ENCODE measurements around the gene MAPK1IP1L. TPM values are rescaled to one million over a fixed set of nuclear protein-coding genes. Genes with fewer than 3 reads are reported as not detected.

MAPK1IP1L gene
- total RNA-seq, 2 donors from 2014 or later: 57.0 to 113 TPM

- Histone ChIP-seq H3K4me1 (ENCODE audit: control insufficient read depth in 1 of 2, low read depth in 2 of 2) (peaks cover 31 to 42% of the 10 kb centered on the region in 2 donors), H3K27me3 (replicated peaks; ENCODE audit: insufficient read depth) (no peaks in the 10 kb centered on the region), H3K27ac (peak overlapping the region in 1 of 2 donors; percentile 3), H3K4me3 (no peak overlapping the region), H3K9me3 (no peaks in the 10 kb centered on the region), H3K36me3 (no peaks in the 10 kb centered on the region)
- no peak for ATAC-seq (ENCODE audit: insufficient number of reproducible peaks, low FRiP score, low read depth)
- TF ChIP-seq CTCF (IDR thresholded peaks at IDR 0.05): no peak
- DNase-seq (ENCODE audit: low spot score): no peak
Observed at GRCh38 chr14:55097881-55098560, 46.6 kb downstream of the MAPK1IP1L start.

DNA sequence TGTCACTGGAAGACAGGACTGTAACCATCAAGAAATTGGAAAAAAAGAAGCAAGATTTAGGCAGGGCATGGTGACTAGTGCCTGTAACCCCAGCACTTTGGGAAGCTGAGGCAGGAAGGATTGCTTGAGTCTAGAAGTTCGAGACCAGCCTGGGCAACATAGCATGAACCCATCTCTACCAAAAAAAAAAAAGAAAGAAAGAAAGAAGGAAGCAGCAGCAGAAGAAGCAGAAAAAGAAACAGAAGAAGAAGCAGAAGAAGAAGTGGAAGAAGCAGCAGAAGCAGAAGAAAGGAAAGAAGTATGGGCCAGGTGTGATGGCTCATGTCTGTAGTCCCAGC lies 47.1 kb downstream of the MAPK1IP1L start:
- no peak for TF ChIP-seq CTCF (IDR thresholded peaks at IDR 0.05)
- Histone ChIP-seq H3K27me3 (replicated peaks; ENCODE audit: insufficient read depth) (no peaks in the 10 kb centered on the region), H3K36me3 (no peaks in the 10 kb centered on the region), H3K4me3 (no peak overlapping the region), H3K9me3 (no peaks in the 10 kb centered on the region), H3K27ac (peak overlapping the region in 1 of 2 donors; percentile 3), H3K4me1 (ENCODE audit: control insufficient read depth in 1 of 2, low read depth in 2 of 2) (peaks cover 36 to 47% of the 10 kb centered on the region in 2 donors)
- DNase-seq (ENCODE audit: low spot score) (no peak), ATAC-seq (ENCODE audit: insufficient number of reproducible peaks, low FRiP score, low read depth) (no peak)

- no peaks in the 10 kb centered on the region for H3K27me3 ChIP-seq (replicated peaks; ENCODE audit: insufficient read depth)
- H3K9me3 ChIP-seq: no peaks in the 10 kb centered on the region
- H3K4me3 ChIP-seq: no peak overlapping the region
- ATAC-seq (ENCODE audit: insufficient number of reproducible peaks, low FRiP score, low read depth): no peak
- H3K4me1 ChIP-seq (ENCODE audit: control insufficient read depth in 1 of 2, low read depth in 2 of 2): peaks cover 37 to 56% of the 10 kb centered on the region in 2 donors
- H3K27ac ChIP-seq: peak overlapping the region; percentile 18 to 37
- TF ChIP-seq CTCF (IDR thresholded peaks at IDR 0.05): no peak
- no peak for DNase-seq (ENCODE audit: low spot score)
- H3K36me3 ChIP-seq: no peaks in the 10 kb centered on the region
Observed at GRCh38 chr14:55099756-55100155, 48.3 kb downstream of the MAPK1IP1L start.

- no peak overlapping the region for H3K4me3 ChIP-seq
- peaks cover 42 to 67% of the 10 kb centered on the region in 2 donors for H3K4me1 ChIP-seq (ENCODE audit: control insufficient read depth in 1 of 2, low read depth in 2 of 2)
- no peak for TF ChIP-seq CTCF (IDR thresholded peaks at IDR 0.05)
- no peak for ATAC-seq (ENCODE audit: insufficient number of reproducible peaks, low FRiP score, low read depth)
- no peaks in the 10 kb centered on the region for H3K9me3 ChIP-seq
- no peaks in the 10 kb centered on the region for H3K36me3 ChIP-seq
- DNase-seq (ENCODE audit: low spot score): no peak
- H3K27ac ChIP-seq: peak overlapping the region; percentile 60 to 79
- H3K27me3 ChIP-seq (replicated peaks; ENCODE audit: insufficient read depth): no peaks in the 10 kb centered on the region
Observed at GRCh38 chr14:55101698-55102097, 50.3 kb downstream of the MAPK1IP1L start.

DNA sequence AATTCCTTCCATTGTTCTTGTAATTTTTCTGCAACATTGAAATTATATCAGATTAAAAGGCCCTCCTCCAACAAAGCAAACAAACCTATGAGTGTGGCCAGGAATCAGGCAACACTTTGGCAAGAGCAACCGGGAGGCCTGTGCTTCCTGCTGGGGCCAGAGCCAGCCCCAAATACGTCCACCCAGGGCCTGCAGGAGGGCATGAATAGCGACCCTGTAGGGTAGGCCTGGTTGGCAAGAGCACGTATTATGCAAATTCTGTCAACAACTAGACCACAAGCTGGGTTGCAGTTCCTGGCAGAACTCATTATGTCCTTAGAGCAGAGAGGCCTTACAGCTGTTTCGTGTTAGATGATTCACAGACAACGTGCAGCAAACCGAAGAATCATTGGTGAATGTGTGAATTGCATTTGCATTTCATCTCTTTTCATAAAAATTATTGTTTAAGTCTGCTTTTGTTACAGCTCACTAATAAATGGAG lies 50.7 kb downstream of the MAPK1IP1L start:
- Histone ChIP-seq H3K4me3 (no peak overlapping the region), H3K9me3 (no peaks in the 10 kb centered on the region), H3K4me1 (ENCODE audit: control insufficient read depth in 1 of 2, low read depth in 2 of 2) (peaks cover 47 to 72% of the 10 kb centered on the region in 2 donors), H3K27ac (peak overlapping the region; percentile 60 to 79), H3K36me3 (no peaks in the 10 kb centered on the region), H3K27me3 (replicated peaks; ENCODE audit: insufficient read depth) (no peaks in the 10 kb centered on the region)
- peak; percentile 30 for ATAC-seq (ENCODE audit: insufficient number of reproducible peaks, low FRiP score, low read depth)
- no peak for TF ChIP-seq CTCF (IDR thresholded peaks at IDR 0.05)
- no peak for DNase-seq (ENCODE audit: low spot score)

All from thoracic aorta (tissue), 2 donors.